ENCODE results near the gene VAV1. TPM values are rescaled to one million over a fixed set of nuclear protein-coding genes. Genes with fewer than 3 reads are reported as not detected.

Gene VAV1
- total RNA-seq (2022) (not detected in 2 replicates), Bru-seq, nascent RNA (percentile 8 among the genes with signal in this experiment), BruChase-seq, experiment 1, labeled RNA remaining after a 2-hour chase (percentile 10 among the genes with signal in this experiment), BruChase-seq, experiment 2, labeled RNA remaining after a 6-hour chase (percentile 11 among the genes with signal in this experiment)
- long read RNA-seq = 0 reads

- H3K27me3 Mint-ChIP-seq (ENCODE audit: insufficient read depth, unreplicated experiment) = no peaks in the 10 kb centered on the region
- no peak within 1 kb of the TSS for H3K4me3 ChIP-seq (ENCODE audit: low read depth, low read length)
- H3K4me3 Mint-ChIP-seq (ENCODE audit: unreplicated experiment) = no peak within 1 kb of the TSS
Observed at GRCh38 chr19:6772028-6772865, at the start of gene VAV1. VAV1 (plus strand) TSS chr19:6772708; CDS start chr19:6772808, 100 bp downstream.

GRCh38 chr19:6723108-6723618 is 49.3 kb upstream of the VAV1 start:
- ChIA-PET CTCF (no interaction called here), POLR2A (interaction anchor here (0.7 kb wide), 1 partner anchor 386 kb away, joined by 6 read pairs; no protein-coding TSS in a partner anchor)
- Mint-ChIP-seq H3K9me3 (ENCODE audit: unreplicated experiment) (peaks cover under 1% of the 10 kb centered on the region), H3K4me3 (ENCODE audit: unreplicated experiment) (peak overlapping the region; percentile 40), H3K4me1 (ENCODE audit: low read depth, unreplicated experiment) (peaks cover 12% of the 10 kb centered on the region), H3K27ac (ENCODE audit: unreplicated experiment) (peak overlapping the region; percentile 68), H3K27me3 (ENCODE audit: insufficient read depth, unreplicated experiment) (no peaks in the 10 kb centered on the region), H3K36me3 (ENCODE audit: insufficient read depth, unreplicated experiment) (no peaks in the 10 kb centered on the region)
- TF ChIP-seq CTCF (IDR thresholded peaks at IDR 0.05; ENCODE audit: insufficient read depth in 1 of 2, low read depth in 1 of 2, low read length in 1 of 2, severe bottlenecking in 1 of 2, unreplicated experiment in 1 of 2) = no peak
- H3K4me3 ChIP-seq (ENCODE audit: low read depth, low read length) = no peak overlapping the region
- no TSS peak for BruUV-seq (replicated peaks)
- no peaks in the 10 kb centered on the region for H3K27me3 ChIP-seq (replicated peaks; ENCODE audit: control insufficient read depth, insufficient read depth, low read length)
- intact Hi-C loops (cut with micrococcal nuclease; ENCODE audit: unreplicated experiment) = no loop called here
- peaks cover 11% of the 10 kb centered on the region for H3K4me1 ChIP-seq
- no peak for DNase-seq
- H3K9me3 ChIP-seq = no peaks in the 10 kb centered on the region
- H3K36me3 ChIP-seq (ENCODE audit: control insufficient read depth, insufficient read depth, low read length) = no peaks in the 10 kb centered on the region

More at GRCh38 chr19:6772028-6772865, at the start of gene VAV1:
- Histone ChIP-seq H3K4me1 (peaks cover 4% of the 10 kb centered on the region; the same call in 1 of the 2 replicates), H3K36me3 (ENCODE audit: control insufficient read depth, insufficient read depth, low read length) (no peaks in the 10 kb centered on the region), H3K27me3 (replicated peaks; ENCODE audit: control insufficient read depth, insufficient read depth, low read length) (no peaks in the 10 kb centered on the region), H3K9me3 (no peaks in the 10 kb centered on the region)
- peak in 1 of 2 experiments; percentile 12 for TF ChIP-seq CTCF (IDR thresholded peaks at IDR 0.05; ENCODE audit: insufficient read depth in 1 of 2, low read depth in 1 of 2, low read length in 1 of 2, severe bottlenecking in 1 of 2, unreplicated experiment in 1 of 2)
- Mint-ChIP-seq H3K36me3 (ENCODE audit: insufficient read depth, unreplicated experiment) (peaks cover 21% of the 10 kb centered on the region), H3K27ac (ENCODE audit: unreplicated experiment) (no peak within 1 kb of the TSS), H3K9me3 (ENCODE audit: unreplicated experiment) (peaks cover 16% of the 10 kb centered on the region), H3K4me1 (ENCODE audit: low read depth, unreplicated experiment) (no peaks in the 10 kb centered on the region)
- no peak for DNase-seq
- POLR2A ChIA-PET = interaction anchor here (0.5 kb wide), 1 partner anchor 9 kb away, joined by 3 read pairs; no protein-coding TSS in a partner anchor
- BruUV-seq (replicated peaks) = no TSS peak
- CTCF ChIA-PET = interaction anchor here (0.5 to 0.6 kb wide), 2 partner anchors 112 to 785 kb away, joined by 3 read pairs; no protein-coding TSS in a partner anchor
- intact Hi-C loops (cut with micrococcal nuclease; ENCODE audit: unreplicated experiment) = no loop called here

- no peak for TF ChIP-seq CTCF (IDR thresholded peaks at IDR 0.05; ENCODE audit: insufficient read depth in 1 of 2, low read depth in 1 of 2, low read length in 1 of 2, severe bottlenecking in 1 of 2, unreplicated experiment in 1 of 2)
- no peaks in the 10 kb centered on the region for H3K27me3 ChIP-seq (replicated peaks; ENCODE audit: control insufficient read depth, insufficient read depth, low read length)
- H3K9me3 ChIP-seq = no peaks in the 10 kb centered on the region
- no TSS peak for BruUV-seq (replicated peaks)
- H3K36me3 ChIP-seq (ENCODE audit: control insufficient read depth, insufficient read depth, low read length) = no peaks in the 10 kb centered on the region
- H3K4me1 ChIP-seq = peaks cover 11% of the 10 kb centered on the region
- H3K36me3 Mint-ChIP-seq (ENCODE audit: insufficient read depth, unreplicated experiment) = no peaks in the 10 kb centered on the region
- no peaks in the 10 kb centered on the region for H3K9me3 Mint-ChIP-seq (ENCODE audit: unreplicated experiment)
- peak overlapping the region; percentile 68 for H3K27ac Mint-ChIP-seq (ENCODE audit: unreplicated experiment)
- ChIA-PET CTCF (no interaction called here), POLR2A (interaction anchor here (0.7 kb wide), 1 partner anchor 386 kb away, joined by 6 read pairs; no protein-coding TSS in a partner anchor)
- no peaks in the 10 kb centered on the region for H3K27me3 Mint-ChIP-seq (ENCODE audit: insufficient read depth, unreplicated experiment)
- peaks cover 12% of the 10 kb centered on the region for H3K4me1 Mint-ChIP-seq (ENCODE audit: low read depth, unreplicated experiment)
- no peak overlapping the region for H3K4me3 Mint-ChIP-seq (ENCODE audit: unreplicated experiment)
- H3K4me3 ChIP-seq (ENCODE audit: low read depth, low read length) = no peak overlapping the region
- intact Hi-C loops (cut with micrococcal nuclease; ENCODE audit: unreplicated experiment) = no loop called here
- no peak for DNase-seq
Observed at GRCh38 chr19:6723738-6724137, 48.8 kb upstream of the VAV1 start.

Data from Caco-2 (cell line).